ENCODE measurements around the gene WDFY4.

Gene WDFY4

GRCh38 chr10:48794074-48794473 lies 109.4 kb downstream of the WDFY4 start:
- no peak for DNase-seq (ENCODE audit: low read depth in 2 of 2)

- no peak for DNase-seq (ENCODE audit: low read depth in 2 of 2)
These were observed 112.1 kb downstream of the WDFY4 start for GRCh38 chr10:48796713-48797245.

- DNase-seq (ENCODE audit: low read depth in 2 of 2), result no peak
These were observed 113.2 kb downstream of the WDFY4 start for GRCh38 chr10:48797830-48798229.

GRCh38 chr10:48798481-48799254 lies 114.0 kb downstream of the WDFY4 start:
- no peak for DNase-seq (ENCODE audit: low read depth in 2 of 2)

- no peak for DNase-seq (ENCODE audit: low read depth in 2 of 2)
These were observed 114.8 kb downstream of the WDFY4 start for GRCh38 chr10:48799341-48800006.

GRCh38 chr10:48800007-48800675 lies 115.5 kb downstream of the WDFY4 start:
- DNase-seq (ENCODE audit: low read depth in 2 of 2), result no peak

DNA sequence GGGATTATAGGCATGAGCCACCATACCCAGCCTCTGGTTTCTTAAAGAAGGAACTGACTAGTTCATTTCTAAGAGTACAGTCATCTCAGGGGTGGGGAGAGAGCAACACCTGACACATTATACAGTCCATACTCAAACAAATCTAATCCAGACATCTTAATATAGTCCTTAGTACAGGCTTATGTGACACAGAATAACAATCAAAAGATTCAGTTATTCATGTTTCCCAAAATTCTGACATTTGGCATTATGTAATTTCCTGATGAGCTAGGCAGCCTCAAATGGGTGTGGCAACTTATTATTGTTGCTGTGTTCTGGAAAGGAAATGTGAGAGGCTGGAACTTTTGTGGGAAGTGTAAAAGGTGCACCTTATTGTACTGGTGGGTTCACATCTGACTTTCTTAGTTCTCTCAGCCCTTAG lies 116.3 kb downstream of the WDFY4 start:
- DNase-seq (ENCODE audit: low read depth in 2 of 2), result no peak

DNA sequence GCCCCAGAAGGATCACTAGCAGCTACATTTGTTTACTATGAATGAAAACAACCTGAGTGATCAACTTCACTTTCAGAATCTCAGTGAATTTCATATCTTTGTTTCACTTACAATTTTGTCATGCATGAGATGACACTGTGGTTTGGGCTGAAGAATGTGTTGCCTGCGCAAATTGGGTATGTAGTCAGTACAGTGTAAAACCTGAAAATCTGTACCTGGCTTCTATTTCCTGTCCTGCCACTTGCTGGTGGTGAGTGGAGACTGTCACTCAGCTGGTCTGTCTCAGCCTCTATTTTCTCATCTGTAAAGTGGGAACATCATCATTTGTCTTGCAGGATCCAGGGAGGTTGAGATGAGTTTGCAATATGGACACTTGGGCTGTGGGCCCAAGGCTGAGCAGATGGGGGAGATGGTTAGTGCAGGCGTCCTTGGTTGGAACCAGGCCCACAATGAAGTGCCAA lies 118.0 kb downstream of the WDFY4 start:
- no peak for DNase-seq (ENCODE audit: low read depth in 2 of 2)

DNA sequence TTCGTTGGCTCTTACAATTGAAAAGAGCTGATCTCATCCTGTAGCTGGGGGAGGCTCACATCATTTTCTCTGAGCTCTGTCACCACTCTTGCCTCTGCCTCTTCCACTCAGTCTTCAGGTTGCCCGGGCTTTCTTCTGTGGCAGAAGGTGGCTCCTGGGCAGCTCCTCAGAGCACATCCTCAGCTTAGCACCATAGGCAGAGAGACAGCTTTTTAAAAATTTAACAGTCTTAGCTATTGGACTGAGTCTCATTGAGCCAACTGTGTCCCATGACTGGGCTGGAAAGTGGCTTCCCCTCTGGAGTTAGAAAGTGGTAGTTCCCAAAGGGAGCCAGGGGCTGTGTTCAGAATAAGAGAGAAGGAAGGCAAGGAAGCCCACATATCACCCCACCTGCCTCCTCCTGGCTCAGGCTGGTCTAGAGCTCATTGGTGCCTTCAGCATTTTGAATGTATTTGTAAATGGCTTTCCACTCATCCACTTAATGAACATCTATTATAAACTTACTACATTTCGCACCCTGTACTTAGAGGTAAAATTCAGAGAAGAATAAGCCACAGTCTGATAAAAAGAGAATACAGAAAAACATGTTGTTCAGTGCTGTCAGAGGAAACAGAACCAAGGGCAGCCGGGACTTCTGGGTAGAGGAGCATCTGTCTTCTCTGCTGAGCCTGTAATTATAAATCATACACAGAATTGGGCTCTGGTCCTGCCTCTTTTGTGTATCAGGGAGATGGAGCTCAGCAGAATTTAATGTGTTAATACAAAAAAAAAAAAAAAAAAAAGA lies 119.3 kb downstream of the WDFY4 start:
- no peak for DNase-seq (ENCODE audit: low read depth in 2 of 2)

DNA sequence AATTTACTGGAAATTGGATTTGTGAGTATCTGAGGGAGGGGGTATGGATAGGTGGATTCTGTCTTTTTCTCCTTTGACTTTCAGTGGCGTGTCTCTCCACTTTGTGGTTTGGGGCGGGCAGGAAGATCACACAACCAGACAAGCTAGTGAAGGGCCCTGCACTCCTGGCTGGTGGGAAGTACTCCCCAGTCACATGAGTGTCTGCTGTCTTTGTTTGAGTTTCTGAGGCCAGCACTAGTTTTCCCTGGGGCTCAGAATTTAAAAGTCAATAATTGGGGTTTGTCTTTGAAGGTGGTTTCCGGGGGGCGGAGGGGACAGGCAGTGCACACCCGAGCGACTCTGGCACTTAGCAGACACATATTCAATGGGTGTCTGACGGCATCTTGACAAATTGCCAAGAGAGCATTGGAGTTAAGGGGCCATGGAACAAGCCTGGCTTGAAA lies 120.1 kb downstream of the WDFY4 start:
- no peak for DNase-seq (ENCODE audit: low read depth in 2 of 2)

DNA sequence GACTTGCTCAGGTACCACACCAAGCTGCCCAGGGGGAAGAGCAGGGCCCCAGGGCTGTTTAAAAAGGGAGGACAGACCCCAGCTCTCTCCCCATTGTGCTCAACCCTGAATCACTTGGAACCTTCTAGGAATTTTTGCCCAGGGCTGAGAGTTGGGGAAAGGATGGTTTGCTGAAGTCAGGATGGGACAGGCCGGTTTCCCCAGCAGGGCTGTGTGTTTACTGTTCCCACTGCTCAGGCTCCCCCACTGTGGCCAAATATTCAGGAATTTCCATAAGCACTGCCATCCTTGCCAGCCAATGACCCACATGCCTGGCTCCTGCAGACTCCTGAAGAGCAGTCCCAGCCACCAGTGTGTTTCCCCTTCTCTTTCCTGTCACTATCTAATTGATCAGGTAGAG lies 120.7 kb downstream of the WDFY4 start:
- no peak for DNase-seq (ENCODE audit: low read depth in 2 of 2)

- no peak for DNase-seq (ENCODE audit: low read depth in 2 of 2)
These were observed 121.2 kb downstream of the WDFY4 start for GRCh38 chr10:48805848-48806247.

GRCh38 chr10:48806342-48806741 lies 121.7 kb downstream of the WDFY4 start:
- no peak for DNase-seq (ENCODE audit: low read depth in 2 of 2)

GRCh38 chr10:48807791-48808470 lies 123.3 kb downstream of the WDFY4 start:
- no peak for DNase-seq (ENCODE audit: low read depth in 2 of 2)

DNA sequence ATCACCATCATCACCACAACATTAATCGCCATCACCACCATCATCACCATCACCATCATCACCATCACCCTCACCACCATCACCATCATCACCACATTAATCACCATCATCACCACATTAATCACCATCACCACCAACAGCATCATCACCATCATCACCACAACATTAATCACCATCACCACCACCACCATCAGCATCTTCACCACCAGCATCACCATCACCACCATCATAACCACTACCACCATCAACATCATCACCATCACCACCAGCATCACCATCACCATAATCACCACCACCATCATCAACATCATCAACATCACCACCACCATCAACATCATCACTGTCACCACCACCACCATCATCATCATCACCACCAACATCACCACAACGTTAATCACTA lies 124.6 kb downstream of the WDFY4 start:
- no peak for DNase-seq (ENCODE audit: low read depth in 2 of 2)

GRCh38 chr10:48811461-48811860 lies 126.8 kb downstream of the WDFY4 start:
- DNase-seq (ENCODE audit: low read depth in 2 of 2), result no peak

DNA sequence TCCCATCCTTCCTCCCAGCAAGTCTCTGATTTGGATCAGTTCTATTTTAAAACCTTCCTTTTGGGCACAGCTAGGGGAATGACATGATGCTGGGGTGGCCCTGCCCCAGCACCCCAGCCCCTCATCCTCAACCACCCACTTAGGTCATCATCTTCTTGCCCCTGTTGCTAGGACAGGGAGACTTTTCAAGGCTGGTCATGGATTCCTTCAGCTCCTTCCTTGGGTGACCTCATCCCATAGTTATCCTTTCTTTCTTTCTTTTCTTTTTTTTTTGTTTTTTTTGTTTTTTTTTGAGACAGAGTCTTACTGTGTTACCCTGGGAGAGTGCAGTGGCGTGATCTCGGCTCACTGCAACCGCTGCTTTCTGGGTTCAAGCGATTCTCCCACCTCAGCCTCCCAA lies 127.2 kb downstream of the WDFY4 start:
- no peak for DNase-seq (ENCODE audit: low read depth in 2 of 2)

DNA sequence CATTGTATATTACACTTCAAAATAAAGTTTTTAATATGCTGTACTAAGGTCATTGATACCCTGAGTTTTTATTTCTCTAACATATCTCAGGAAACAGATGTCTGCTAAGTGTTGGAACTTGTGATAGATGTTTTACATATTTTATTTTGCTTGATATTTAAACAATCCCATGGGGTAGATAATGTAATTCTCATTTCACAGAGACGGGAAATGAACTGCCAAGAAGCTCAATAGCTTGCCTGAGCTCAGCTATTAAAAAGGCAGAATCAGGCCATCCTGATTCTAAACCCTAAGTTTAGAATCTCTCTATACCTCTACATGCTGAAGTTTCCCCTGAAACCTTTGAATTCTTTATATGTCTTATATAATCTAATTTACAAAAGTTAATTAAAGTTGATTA lies 128.6 kb downstream of the WDFY4 start:
- DNase-seq (ENCODE audit: low read depth in 2 of 2), result no peak

- no peak for DNase-seq (ENCODE audit: low read depth in 2 of 2)
These were observed 129.2 kb downstream of the WDFY4 start for GRCh38 chr10:48813825-48814224.

- DNase-seq (ENCODE audit: low read depth in 2 of 2), result no peak
These were observed 130.3 kb downstream of the WDFY4 start for GRCh38 chr10:48814933-48815332.

- no peak for DNase-seq (ENCODE audit: low read depth in 2 of 2)
These were observed 132.5 kb downstream of the WDFY4 start for GRCh38 chr10:48817141-48817540.

Data from stimulated activated CD4-positive, alpha-beta T cell treated with anti-CD3 and anti-CD28 coated beads, Interleukin-1b, Interleukin-23, amount 100 ng/mL, for 4 hours (primary cell).